Trophoblast cell (in vitro differentiated cells and primary cell): Measurements from ENCODE around the gene GLI1.

Experiments used
- DNase-seq, 2 donors: peaks; one replicate each; pipeline ENCODE4 v3.0.0-alpha.2; 2016
- H2AFZ ChIP-seq: 2 replicates; pipeline ENCODE4 v1.6.1; 2013; ENCODE audit warnings: low read length, moderate library complexity, mild to moderate bottlenecking; ENCODE audit not compliant: insufficient read depth, poor library complexity
- H2AK5ac ChIP-seq: 2 replicates; pipeline ENCODE4 v1.6.1; 2013; ENCODE audit warnings: mild to moderate bottlenecking, low read length
- H2BK120ac ChIP-seq: 2 replicates; pipeline ENCODE4 v1.6.1; 2013; ENCODE audit warnings: low read length, mild to moderate bottlenecking, moderate library complexity; ENCODE audit not compliant: insufficient read depth, poor library complexity
- H2BK12ac ChIP-seq: 2 replicates; pipeline ENCODE4 v1.6.1; 2013; ENCODE audit warnings: mild to moderate bottlenecking, low read length, moderate library complexity
- H2BK5ac ChIP-seq: 2 replicates; pipeline ENCODE4 v1.6.1; 2013; ENCODE audit warnings: low read length, low read depth, moderate library complexity, mild to moderate bottlenecking; ENCODE audit not compliant: poor library complexity
- H3K14ac ChIP-seq: 2 replicates; pipeline ENCODE4 v1.6.1; 2013; ENCODE audit warnings: mild to moderate bottlenecking, low read length
- H3K18ac ChIP-seq: 2 replicates; pipeline ENCODE4 v1.6.1; 2013; ENCODE audit warnings: mild to moderate bottlenecking, low read length
- H3K23ac ChIP-seq: 2 replicates; pipeline ENCODE4 v1.6.1; 2013; ENCODE audit warnings: low read length
- H3K27ac ChIP-seq: 2 replicates; pipeline ENCODE4 v1.5.1; 2013; ENCODE audit warnings: low read depth, mild to moderate bottlenecking, inconsistent platforms, low read length, moderate library complexity
- H3K27me3 ChIP-seq: 2 replicates; pipeline ENCODE4 v1.6.1; 2013; ENCODE audit warnings: inconsistent platforms, mild to moderate bottlenecking, low read length, moderate library complexity; ENCODE audit not compliant: insufficient read depth
- H3K36me3 ChIP-seq, 2 experiments: 1 replicate in 1 of 2; 2 replicates in 1 of 2; pipeline ENCODE4 v1.6.1; 2013; ENCODE audit warnings: low read length in 2 of 2, mild to moderate bottlenecking in 2 of 2, moderate library complexity in 1 of 2; ENCODE audit not compliant: insufficient read depth in 2 of 2, control insufficient read depth in 1 of 2
- H3K4ac ChIP-seq: 2 replicates; pipeline ENCODE4 v1.6.1; 2013; ENCODE audit warnings: low read depth, mild to moderate bottlenecking, low read length, moderate library complexity
- H3K4me1 ChIP-seq, 2 experiments: 1 replicate in 1 of 2; 2 replicates in 1 of 2; pipeline ENCODE4 v1.6.1; 2013; ENCODE audit warnings: low read length in 2 of 2, mild to moderate bottlenecking in 2 of 2, moderate library complexity in 1 of 2; ENCODE audit not compliant: insufficient read depth in 2 of 2, control insufficient read depth in 1 of 2
- H3K4me2 ChIP-seq: 2 replicates; pipeline ENCODE4 v1.6.1; 2013; ENCODE audit warnings: inconsistent platforms, mild to moderate bottlenecking, low read length, moderate library complexity
- H3K4me3 ChIP-seq: 2 replicates; pipeline ENCODE4 v1.5.1; 2013; ENCODE audit warnings: mild to moderate bottlenecking, low read depth, low read length, inconsistent platforms
- H3K79me1 ChIP-seq: one replicate; pipeline ENCODE4 v1.6.1; 2013; ENCODE audit warnings: low read length
- H3K79me2 ChIP-seq: 2 replicates; pipeline ENCODE4 v1.6.1; 2013; ENCODE audit warnings: low read length, mild to moderate bottlenecking; ENCODE audit not compliant: control insufficient read depth, insufficient read depth, poor library complexity
- H3K9ac ChIP-seq: 2 replicates; pipeline ENCODE4 v1.6.1; 2013; ENCODE audit warnings: mild to moderate bottlenecking, low read length
- H3K9me3 ChIP-seq: 2 replicates; pipeline ENCODE4 v1.6.1; 2013; ENCODE audit warnings: low read depth, mild to moderate bottlenecking, control low read depth, inconsistent platforms, low read length; ENCODE audit not compliant: insufficient read depth
- H4K12ac ChIP-seq: 2 replicates; pipeline ENCODE4 v1.6.1; 2013; ENCODE audit warnings: low read depth, mild to moderate bottlenecking, low read length, moderate library complexity
- H4K8ac ChIP-seq: 2 replicates; pipeline ENCODE4 v1.6.1; 2013; ENCODE audit warnings: low read depth, mild to moderate bottlenecking, low read length, moderate library complexity
- H4K91ac ChIP-seq: one replicate; pipeline ENCODE4 v1.6.1; 2013; ENCODE audit warnings: low read depth, mild to moderate bottlenecking, low read length, moderate library complexity
- WGBS: extraction: QIAGEN DNeasy Blood & Tissue Kit; methylation state at CpG from one replicate; pipeline ENCODE4 v1.1.7; 2013; ENCODE audit warnings: missing lambda C conversion rate; ENCODE audit not compliant: insufficient read length, insufficient coverage; ENCODE audit errors: extremely low coverage; 5-methylcytosine and 5-hydroxymethylcytosine counted together

Gene GLI1

GRCh38 chr12:57515408-57515933, 55.9 kb downstream of the GLI1 start:
- H3K4me3 ChIP-seq, result no peak overlapping the region
- H3K9me3 ChIP-seq, result peaks cover 2% of the 10 kb centered on the region
- no CpG with 5 or more reads among the region's 3 CpGs for WGBS
- H4K91ac ChIP-seq, result no peak overlapping the region
- no peaks in the 10 kb centered on the region for H3K27me3 ChIP-seq
- H3K79me2 ChIP-seq, result peaks cover 10% of the 10 kb centered on the region
- no peak overlapping the region for H3K23ac ChIP-seq
- no peak overlapping the region for H2BK12ac ChIP-seq
- H3K36me3 ChIP-seq, result peaks cover 43 to 63% of the 10 kb centered on the region in 2 experiments
- no peak overlapping the region for H3K9ac ChIP-seq
- H2AFZ ChIP-seq, result no peak overlapping the region
- no peak overlapping the region for H2BK5ac ChIP-seq
- no peak overlapping the region for H3K4me2 ChIP-seq
- no peak overlapping the region for H3K18ac ChIP-seq
- no peak overlapping the region for H4K12ac ChIP-seq
- H4K8ac ChIP-seq, result no peak overlapping the region
- H3K14ac ChIP-seq, result no peak overlapping the region
- no peak overlapping the region for H3K27ac ChIP-seq
- no peak overlapping the region for H2BK120ac ChIP-seq
- peaks cover 0 to 6% of the 10 kb centered on the region in 2 experiments for H3K4me1 ChIP-seq
- no peak for DNase-seq
- H2AK5ac ChIP-seq, result no peak overlapping the region
- H3K79me1 ChIP-seq, result peaks cover 9% of the 10 kb centered on the region
- no peak overlapping the region for H3K4ac ChIP-seq

- Histone ChIP-seq H3K27ac (no peak overlapping the region), H2AFZ (no peak overlapping the region), H3K36me3 (peaks cover 40 to 58% of the 10 kb centered on the region in 2 experiments), H2AK5ac (no peak overlapping the region), H2BK5ac (no peak overlapping the region), H4K91ac (no peak overlapping the region), H3K4me1 (peaks cover 2 to 9% of the 10 kb centered on the region in 2 experiments), H4K8ac (no peak overlapping the region), H4K12ac (no peak overlapping the region), H3K18ac (no peak overlapping the region), H3K4me3 (no peak overlapping the region), H3K79me2 (peaks cover 10% of the 10 kb centered on the region), H3K27me3 (no peaks in the 10 kb centered on the region), H3K9me3 (peaks cover 2% of the 10 kb centered on the region), H3K79me1 (peaks cover 12% of the 10 kb centered on the region), H3K14ac (no peak overlapping the region), H3K4me2 (no peak overlapping the region), H3K4ac (no peak overlapping the region), H3K9ac (no peak overlapping the region), H2BK120ac (no peak overlapping the region), H3K23ac (no peak overlapping the region), H2BK12ac (no peak overlapping the region)
- no peak for DNase-seq
- WGBS, result no CpG with 5 or more reads among the region's 11 CpGs
Observed at GRCh38 chr12:57515934-57516541, 56.5 kb downstream of the GLI1 start.

DNA sequence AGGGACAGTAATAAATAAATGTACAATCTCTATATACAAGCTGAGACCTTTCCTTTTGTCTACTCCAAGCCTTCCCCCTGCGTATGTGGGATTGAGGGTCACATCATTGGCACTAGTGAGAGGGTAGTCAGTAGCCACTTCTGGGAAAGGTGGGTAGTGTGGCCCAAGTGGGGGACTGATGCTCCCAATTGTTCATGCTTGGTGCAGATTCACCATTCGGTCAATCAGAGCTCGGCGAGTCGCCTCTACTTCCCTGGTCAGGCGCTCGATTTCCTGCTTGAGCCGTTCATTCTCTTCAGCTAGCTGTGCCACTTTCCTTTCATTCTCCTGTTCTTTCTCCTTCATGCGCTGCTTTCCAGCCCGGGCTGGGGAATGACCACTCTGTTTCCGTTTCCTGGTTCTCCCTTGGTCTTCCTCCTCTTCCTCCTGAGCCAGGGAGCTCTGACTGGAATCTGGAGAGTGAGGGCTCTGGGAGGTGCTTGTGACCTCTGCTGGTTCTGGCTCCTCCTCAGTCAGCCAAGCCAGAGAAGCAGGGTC, 57.1 kb downstream of the GLI1 start:
- Histone ChIP-seq H3K14ac (no peak overlapping the region), H4K91ac (no peak overlapping the region), H3K9ac (no peak overlapping the region), H3K9me3 (peaks cover 2% of the 10 kb centered on the region), H2AFZ (no peak overlapping the region), H3K79me1 (peaks cover 18% of the 10 kb centered on the region), H3K27me3 (no peaks in the 10 kb centered on the region), H3K4me1 (peaks cover 8 to 14% of the 10 kb centered on the region in 2 experiments), H2BK120ac (no peak overlapping the region), H3K79me2 (peaks cover 10% of the 10 kb centered on the region), H4K12ac (no peak overlapping the region), H3K18ac (no peak overlapping the region), H2BK5ac (no peak overlapping the region), H3K36me3 (peaks cover 35 to 51% of the 10 kb centered on the region in 2 experiments), H2BK12ac (no peak overlapping the region), H3K27ac (no peak overlapping the region), H3K4me3 (no peak overlapping the region), H2AK5ac (no peak overlapping the region), H3K23ac (no peak overlapping the region), H3K4ac (no peak overlapping the region), H4K8ac (no peak overlapping the region), H3K4me2 (no peak overlapping the region)
- DNase-seq, result no peak
- no CpG with 5 or more reads among the region's 11 CpGs for WGBS

DNA sequence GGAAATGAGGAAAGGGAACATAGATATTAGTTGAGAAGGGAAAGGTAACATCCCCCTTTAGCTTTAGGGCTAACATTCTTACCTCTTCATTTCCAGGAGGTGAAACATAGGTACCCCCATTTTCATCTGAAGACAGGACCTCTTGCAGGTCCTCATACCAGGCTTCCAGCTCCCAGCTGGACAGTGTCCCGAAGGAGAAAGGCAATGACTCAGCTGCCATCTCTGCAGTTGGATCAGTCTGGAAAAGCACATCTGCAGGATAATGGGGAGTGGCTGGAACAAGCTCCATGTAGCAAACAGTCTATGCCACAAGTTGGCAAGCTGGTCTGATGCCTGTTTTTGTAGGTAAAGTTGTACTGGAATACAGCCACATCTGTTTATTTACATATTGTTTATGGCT, 57.6 kb downstream of the GLI1 start:
- Histone ChIP-seq H4K12ac (no peak overlapping the region), H3K27me3 (no peaks in the 10 kb centered on the region), H3K9ac (no peak overlapping the region), H3K23ac (no peak overlapping the region), H2BK5ac (no peak overlapping the region), H4K91ac (no peak overlapping the region), H3K14ac (no peak overlapping the region), H3K4me3 (no peak overlapping the region), H3K79me2 (peaks cover 10% of the 10 kb centered on the region), H3K4ac (no peak overlapping the region), H3K79me1 (peaks cover 22% of the 10 kb centered on the region), H2BK120ac (no peak overlapping the region), H2AFZ (no peak overlapping the region), H3K4me1 (peaks cover 12 to 18% of the 10 kb centered on the region in 2 experiments), H2AK5ac (no peak overlapping the region), H4K8ac (no peak overlapping the region), H3K4me2 (no peak overlapping the region), H3K36me3 (peaks cover 32 to 46% of the 10 kb centered on the region in 2 experiments), H3K9me3 (peaks cover 2% of the 10 kb centered on the region), H3K27ac (no peak overlapping the region), H3K18ac (no peak overlapping the region), H2BK12ac (no peak overlapping the region)
- no peak for DNase-seq
- WGBS, result no CpG with 5 or more reads among the region's 1 CpG
